GM12878 (cell line): ENCODE results near the gene LIPG. TPM values are rescaled to one million over a fixed set of nuclear protein-coding genes. Genes with fewer than 3 reads are reported as not detected.

Experiments
- MAX ChIP-seq: IDR thresholded peaks from 2 replicates; pipeline ENCODE4 v1.6.1; 2012; ENCODE audit warnings: low read depth, low read length, improper control_type of control experiment
- MYC ChIP-seq: IDR thresholded peaks from 2 replicates; pipeline ENCODE4 v1.6.1; 2011; ENCODE audit warnings: mild to moderate bottlenecking, low read length, moderate library complexity, inconsistent platforms; ENCODE audit not compliant: insufficient read depth, insufficient replicate concordance, insufficient read length, severe bottlenecking
- REST ChIP-seq: IDR thresholded peaks from 2 replicates; pipeline ENCODE4 v1.6.1; 2012; ENCODE audit warnings: mild to moderate bottlenecking, low read depth, low read length
- SREBF2 ChIP-seq: IDR thresholded peaks from 2 replicates; pipeline ENCODE4 v1.6.1; 2012; ENCODE audit warnings: mild to moderate bottlenecking, low read length
- SUZ12 ChIP-seq: fragments of 200-600 bp; sonication (generic); IDR thresholded peaks from one replicate; pipeline ENCODE4 v1.6.1; 2018; ENCODE audit warnings: antibody characterized with exemption, mild to moderate bottlenecking; ENCODE audit not compliant: unreplicated experiment
- USF1 ChIP-seq: IDR thresholded peaks from 2 replicates; pipeline ENCODE4 v1.6.1; 2011; ENCODE audit warnings: borderline replicate concordance, low read depth, mild to moderate bottlenecking, moderate library complexity, mixed read lengths, low read length; ENCODE audit not compliant: insufficient read depth; ENCODE audit errors: extremely low read length
- WRNIP1 ChIP-seq: IDR thresholded peaks from 2 replicates; pipeline ENCODE4 v1.6.1; 2011; ENCODE audit warnings: low read depth, low read length, improper control_type of control experiment, borderline replicate concordance
- polyA plus RNA-seq, 11 experiments: library from polyadenylated mRNA; depleted of rRNA in 4 of 11; unstranded in 6 of 11; stranded (reverse) in 5 of 11; fragments of >200 nt; fragmentation: Nextera tagmentation in 4 of 11; fragmentation: Illumina TruSeq in 1 of 11; extraction: Ambion mirVana in 4 of 11; extraction: Trizol in 1 of 11; gene quantifications; 1 replicate in 1 of 11; 2 replicates in 10 of 11; pipeline versions ENCODE4 v1.2.1 to v1.2.3, GENCODE V29; 2011 to 2016; ENCODE audit warnings: inconsistent platforms in 2 of 11, missing spikeins in 2 of 11, low read depth in 1 of 11
- total RNA-seq, 4 experiments: library from RNA; depleted of rRNA in 3 of 4; stranded (reverse); fragments of >200 nt in 3 of 4; fragmentation: Illumina TruSeq in 1 of 4; extraction: Trizol in 1 of 4; gene quantifications; 2 replicates each; pipeline versions ENCODE4 v1.2.1 to v1.2.3, GENCODE V29; 2013 to 2021

Gene LIPG
- total and polyA plus RNA-seq, 10 of the 15 experiments (the other 5 are each of a cell fraction or from before 2014, with no cell fraction given) = 0.04 to 0.55 (median 0.18) TPM; not detected in 1

DNA sequence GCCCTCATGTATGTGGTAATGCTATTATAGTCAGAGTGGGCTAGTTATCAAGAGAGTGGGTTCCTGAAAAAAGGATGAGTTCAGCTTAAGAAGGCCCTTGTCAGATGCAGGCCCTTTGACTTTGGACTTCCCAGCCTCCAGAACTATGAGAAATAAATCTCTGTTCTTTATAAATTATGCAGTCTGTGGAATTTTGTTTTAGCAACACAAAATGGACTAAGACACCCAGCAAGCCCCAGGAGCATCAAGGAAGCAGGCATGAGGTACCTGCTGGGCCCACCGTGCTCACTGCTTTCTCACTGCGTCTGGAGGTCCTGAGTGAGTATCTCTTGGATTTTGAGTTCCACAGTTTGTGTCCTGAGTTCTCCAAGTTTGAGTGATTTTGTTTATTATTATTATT lies 35.9 kb upstream of the LIPG start (continued):
- TF ChIP-seq REST (no peak), MAX (no peak), SREBF2 (no peak), SUZ12 (no peak), WRNIP1 (no peak), MYC (no peak), USF1 (no peak)
